GM12878 (cell line): ENCODE data around the gene IL15. TPM values are rescaled to one million over a fixed set of nuclear protein-coding genes. Genes with fewer than 3 reads are reported as not detected.

Experiments used
- ATAC-seq: fragments of 200-7000 bp; cut with Tn5 transposase; 3 replicates; pipeline ENCODE4 v1.9.1; 2020; ENCODE audit warnings: mild to moderate bottlenecking, moderate library complexity
- Bru-seq: library from RNA; stranded (reverse); fragments of 400-500 nt; gene quantifications from one replicate; lab custom pipeline; 2021; lab: Mats Ljungman, UMichigan
- BruChase-seq, 2 experiments: library from RNA; stranded (reverse); fragments of 400-500 nt; gene quantifications; one replicate each; lab custom pipeline; 2021; lab: Mats Ljungman, UMichigan
- BruUV-seq: library from RNA; stranded (reverse); fragments of 400-500 nt; replicated peaks from 2 replicates; lab custom pipeline; 2021; lab: Mats Ljungman, UMichigan
- CTCF ChIA-PET: fragments of 300-600 bp; sonication (Branson Sonifier 250); formaldehyde crosslinking; extraction: SDS; loops from one replicate; lab custom pipeline; 2021; ENCODE audit warnings: inconsistent platforms; lab: Yijun Ruan, JAX
- POLR2A ChIA-PET: fragments of 350-600 bp; formaldehyde crosslinking; extraction: SDS; loops from one replicate; lab custom pipeline; 2021; ENCODE audit warnings: inconsistent platforms; lab: Charles Lee
- RAD21 ChIA-PET: fragments of 300-600 bp; sonication (Branson Sonifier 250); formaldehyde crosslinking; loops from one replicate; lab custom pipeline; 2023; ENCODE audit warnings: antibody characterized with exemption; ENCODE audit not compliant: unreplicated experiment; lab: Charles Lee
- SMC1A ChIA-PET: fragments of 300-600 bp; sonication (Branson Sonifier 250); formaldehyde crosslinking; loops from one replicate; lab custom pipeline; 2023; ENCODE audit not compliant: unreplicated experiment, uncharacterized antibody; lab: Charles Lee
- DNase-seq: peaks from one replicate; pipeline ENCODE4 v3.0.0-alpha.2; 2011; ENCODE audit warnings: low read depth, low spot score
- FAIRE-seq: peaks from 3 replicates; lab custom pipeline; 2011; peaks lifted over from hg19 to GRCh38; lab: Jason Lieb, UNC
- H2AFZ ChIP-seq: 2 replicates; pipeline ENCODE4 v1.6.0; 2011; ENCODE audit warnings: low read depth, low read length, control low read depth; ENCODE audit not compliant: control insufficient read depth
- H3K27ac ChIP-seq: 2 replicates; pipeline ENCODE4 v1.5.1; 2011; ENCODE audit warnings: control low read depth; ENCODE audit not compliant: control insufficient read depth, insufficient read depth
- H3K27me3 ChIP-seq, 2 experiments: replicated peaks in 1 of 2; 2 replicates each; pipeline versions ENCODE4 v1.6.0 to v1.6.1; 2011; ENCODE audit warnings: low read length in 1 of 2; ENCODE audit not compliant: control insufficient read depth in 2 of 2, insufficient read depth in 2 of 2
- H3K36me3 ChIP-seq, 2 experiments: 2 replicates each; pipeline ENCODE4 v1.5.1; 2011; ENCODE audit warnings: low read length in 1 of 2; ENCODE audit not compliant: control insufficient read depth in 2 of 2, insufficient read depth in 2 of 2
- H3K4me1 ChIP-seq: 2 replicates; pipeline ENCODE4 v1.6.1; 2011; ENCODE audit warnings: mild to moderate bottlenecking, low read length, moderate library complexity, mixed read lengths; ENCODE audit not compliant: control insufficient read depth, insufficient read depth
- H3K4me2 ChIP-seq: 2 replicates; pipeline ENCODE4 v1.6.0; 2011; ENCODE audit warnings: control low read depth; ENCODE audit not compliant: control insufficient read depth, insufficient read depth
- H3K4me3 ChIP-seq: fragments of 200-600 bp; sonication (generic); 2 replicates; pipeline ENCODE4 v1.5.1; 2016
- H3K79me2 ChIP-seq: 2 replicates; pipeline ENCODE4 v1.6.0; 2011; ENCODE audit warnings: low read length; ENCODE audit not compliant: control insufficient read depth, insufficient read depth
- H3K9ac ChIP-seq: 2 replicates; pipeline ENCODE4 v1.8.0; 2011; ENCODE audit warnings: low read length, control low read depth, mixed read lengths; ENCODE audit not compliant: control insufficient read depth, insufficient read depth
- H3K9me3 ChIP-seq: replicated peaks from 3 replicates; pipeline ENCODE4 v1.5.1; 2011; ENCODE audit warnings: mild to moderate bottlenecking, low read length; ENCODE audit not compliant: control insufficient read depth, insufficient read depth
- H4K20me1 ChIP-seq: 2 replicates; pipeline ENCODE4 v1.6.0; 2011; ENCODE audit not compliant: control insufficient read depth, insufficient read depth
- BCL11A ChIP-seq: IDR thresholded peaks from 2 replicates; pipeline ENCODE4 v1.6.1; 2011; ENCODE audit warnings: low read depth, low read length
- ESRRA ChIP-seq: IDR thresholded peaks from 2 replicates; pipeline ENCODE4 v1.6.1; 2012; ENCODE audit warnings: mild to moderate bottlenecking, low read length, improper control_type of control experiment
- ETV6 ChIP-seq, 2 experiments: fragments of 450-650 bp in 1 of 2; IDR thresholded peaks in 1 of 2; conservative IDR thresholded peaks in 1 of 2; 2 replicates each; pipeline ENCODE4 v1.6.1; 2014; ENCODE audit warnings: antibody characterized with exemption in 1 of 2, borderline replicate concordance in 1 of 2, low read depth in 1 of 2, mild to moderate bottlenecking in 1 of 2, moderate library complexity in 1 of 2
- IKZF1 ChIP-seq: fragments of 450-650 bp; conservative IDR thresholded peaks from 2 replicates; pipeline ENCODE4 v1.6.1; 2017; ENCODE audit warnings: antibody characterized with exemption, mild to moderate bottlenecking
- IRF4 ChIP-seq: IDR thresholded peaks from 2 replicates; pipeline ENCODE4 v1.6.1; 2011; ENCODE audit warnings: low read depth, low read length
- MEF2A ChIP-seq: IDR thresholded peaks from 2 replicates; pipeline ENCODE4 v1.6.1; 2011; ENCODE audit warnings: low read depth, mild to moderate bottlenecking, low read length, moderate library complexity; ENCODE audit not compliant: insufficient read depth
- MXI1 ChIP-seq: fragments of 150-350 bp; IDR thresholded peaks from 2 replicates; pipeline ENCODE4 v1.6.1; 2011; ENCODE audit warnings: low read depth, mild to moderate bottlenecking, inconsistent platforms, low read length, improper control_type of control experiment
- NFIC ChIP-seq: IDR thresholded peaks from 2 replicates; pipeline ENCODE4 v1.6.1; 2012; ENCODE audit warnings: low read depth, mild to moderate bottlenecking, inconsistent platforms, low read length, moderate library complexity
- TAF1 ChIP-seq: IDR thresholded peaks from 2 replicates; pipeline ENCODE4 v1.6.1; 2011; ENCODE audit warnings: mild to moderate bottlenecking, low read depth, low read length, borderline replicate concordance
- ZNF384 ChIP-seq: IDR thresholded peaks from 2 replicates; pipeline ENCODE4 v1.6.1; 2012; ENCODE audit warnings: low read depth, mild to moderate bottlenecking, low read length, improper control_type of control experiment, borderline replicate concordance
- ZNF687 ChIP-seq: fragments of 450-650 bp; IDR thresholded peaks from 2 replicates; pipeline ENCODE4 v1.6.1; 2017; ENCODE audit warnings: mild to moderate bottlenecking, moderate library complexity
- ZSCAN29 ChIP-seq: fragments of 450-650 bp; IDR thresholded peaks from 2 replicates; pipeline ENCODE4 v1.6.1; 2017; ENCODE audit warnings: mild to moderate bottlenecking, moderate library complexity
- WGBS: methylation state at CpG from one replicate; pipeline ENCODE4 v1.1.6; 2016; ENCODE audit warnings: low lambda C conversion rate; ENCODE audit not compliant: insufficient replicate concordance, insufficient coverage; ENCODE audit errors: missing lambda C conversion rate; 5-methylcytosine and 5-hydroxymethylcytosine counted together
- in situ Hi-C: fragments of 300-500 bp; cut with MboI; formaldehyde crosslinking; loops from 9 replicates; pipeline ENCODE4 v1.14.3; 2018; ENCODE audit warnings: mixed read lengths
- intact Hi-C: fragments of 100-400 bp; cut with micrococcal nuclease; formaldehyde crosslinking; loops from one replicate; pipeline ENCODE4 v1.14.2; 2022; ENCODE audit not compliant: unreplicated experiment
- long read RNA-seq, 2 experiments: library from polyadenylated mRNA; unstranded; transcript quantifications; one replicate each; pipeline ENCODE4 v2.0.0, GENCODE V29; 2019 to 2020
- polyA minus RNA-seq, 3 experiments: library from RNA; depleted of rRNA, polyadenylated mRNA; stranded (reverse); fragments of >200 nt; gene quantifications; 2 replicates each; pipeline ENCODE4 v1.2.3, GENCODE V29; 2011
- polyA plus RNA-seq, 11 experiments: library from polyadenylated mRNA; depleted of rRNA in 4 of 11; unstranded in 6 of 11; stranded (reverse) in 5 of 11; fragments of >200 nt; fragmentation: Nextera tagmentation in 4 of 11; fragmentation: Illumina TruSeq in 1 of 11; extraction: Ambion mirVana in 4 of 11; extraction: Trizol in 1 of 11; gene quantifications; 1 replicate in 1 of 11; 2 replicates in 10 of 11; pipeline versions ENCODE4 v1.2.1 to v1.2.3, GENCODE V29; 2011 to 2016; ENCODE audit warnings: inconsistent platforms in 2 of 11, missing spikeins in 2 of 11, low read depth in 1 of 11
- total RNA-seq, 4 experiments: library from RNA; depleted of rRNA in 3 of 4; stranded (reverse); fragments of >200 nt in 3 of 4; fragmentation: Illumina TruSeq in 1 of 4; extraction: Trizol in 1 of 4; gene quantifications; 2 replicates each; pipeline versions ENCODE4 v1.2.1 to v1.2.3, GENCODE V29; 2013 to 2021

Gene IL15
- total RNA-seq (2013; cell fraction: nucleolus; rRNA removed), result 99.5 and 111 TPM in 2 replicates
- total RNA-seq (2014; rRNA removed) (9.8 and 12.8 TPM in 2 replicates), total RNA-seq (2014; rRNA removed; fragmentation: Illumina TruSeq; extraction: Trizol) (7.1 and 9.2 TPM in 2 replicates), total RNA-seq (2021) (7.0 and 8.1 TPM in 2 replicates), polyA plus RNA-seq (2011; rRNA removed) (9.7 and 15.2 TPM in 2 replicates), polyA plus RNA-seq (2014; fragmentation: Illumina TruSeq; extraction: Trizol) (6.4 and 9.3 TPM in 2 replicates), polyA plus RNA-seq (2014; fragmentation: Nextera tagmentation; extraction: Ambion mirVana) (1 to 10 TPM; 6.0 to 7.3 TPM), polyA plus RNA-seq (2014; rRNA removed) (9.0 and 9.2 TPM in 2 replicates), polyA plus RNA-seq (2016; fragmentation: Nextera tagmentation; extraction: Ambion mirVana) (10 to 100 TPM; 10.6 to 11.4 TPM), polyA minus RNA-seq (2011; rRNA and poly(A)+ RNA removed) (5.2 and 5.3 TPM in 2 replicates), Bru-seq, nascent RNA (percentile 86 among the genes with signal in this experiment), BruChase-seq, experiment 1, labeled RNA remaining after a 6-hour chase (percentile 80 among the genes with signal in this experiment), BruChase-seq, experiment 2, labeled RNA remaining after a 2-hour chase (percentile 85 among the genes with signal in this experiment)
- polyA plus RNA-seq (2011; ENCODE audit: low read depth), result 4.7 TPM
- 2.6 and 3.0 TPM in 2 replicates for polyA plus RNA-seq (2011; cell fraction: cytosol; rRNA removed)
- 16.0 and 16.7 TPM in 2 replicates for polyA plus RNA-seq (2011; cell fraction: nucleus; rRNA removed)
- 8.9 and 13.7 TPM in 2 replicates for polyA plus RNA-seq (2012)
- polyA minus RNA-seq (2011; cell fraction: cytosol; rRNA and poly(A)+ RNA removed), result 2.8 and 2.9 TPM in 2 replicates
- 19.3 and 29.9 TPM in 2 replicates for polyA minus RNA-seq (2011; cell fraction: nucleus; rRNA and poly(A)+ RNA removed)
- long read RNA-seq, experiment 1, partial matches to known transcripts, result 0 of 7 reads
- long read RNA-seq, experiment 1, other reads (novel, unspliced or antisense), result 4 of 7 reads
- long read RNA-seq, experiment 2, transcript IL15-202 (8 exons, 1,447 nt), result major isoform, 6 of 51 reads
- long read RNA-seq, experiment 2, partial matches to known transcripts, result 0 of 51 reads
- long read RNA-seq, experiment 2, other reads (novel, unspliced or antisense), result 38 of 51 reads

- peaks cover 44% of the 10 kb centered on the region for H3K79me2 ChIP-seq
- no peaks in the 10 kb centered on the region for H4K20me1 ChIP-seq
- H3K4me2 ChIP-seq, result peak within 1 kb of the TSS; percentile 90
- peak within 1 kb of the TSS; percentile 71 for H2AFZ ChIP-seq
- H3K27ac ChIP-seq, result peak within 1 kb of the TSS; percentile 90
- POLR2A ChIA-PET, result interaction anchor here (0.8 to 1.3 kb wide), 4 partner anchors 10 to 70 kb away, joined by 3 to 7 read pairs (median 4); no protein-coding TSS in a partner anchor
- peak within 1 kb of the TSS; percentile 80 for H3K9ac ChIP-seq
- H3K27me3 ChIP-seq, result no peaks in the 10 kb centered on the region
- no peaks in the 10 kb centered on the region for H3K9me3 ChIP-seq
- no peak for DNase-seq
- 3% methylated on average over 41 of the region's 43 CpGs for WGBS
- TSS peak; percentile 80 for BruUV-seq
- RAD21 ChIA-PET, result interaction anchor here (0.7 to 2.7 kb wide), 7 partner anchors 11 to 329 kb away, joined by 3 to 8 read pairs (median 5); no protein-coding TSS in a partner anchor
- intact Hi-C loops, result loop anchor here (2.0 to 10.0 kb wide), 6 partner anchors 23 to 411 kb away; partner anchors contain the start of gene ZNF330
- ATAC-seq, result peak; percentile 79
- H3K4me3 ChIP-seq, result peak within 1 kb of the TSS; percentile 96
- peaks cover 8% of the 10 kb centered on the region for H3K4me1 ChIP-seq
- CTCF ChIA-PET, result interaction anchor here (3.4 kb wide), 1 partner anchor 11 kb away, joined by 13 read pairs; no protein-coding TSS in a partner anchor
- FAIRE-seq, result no peak
- in situ Hi-C loops, result no loop called here
- no peaks in the 10 kb centered on the region for H3K36me3 ChIP-seq
- SMC1A ChIA-PET, result interaction anchor here (0.9 to 3.4 kb wide), 9 partner anchors 11 to 329 kb away, joined by 3 to 22 read pairs (median 5); no protein-coding TSS in a partner anchor
- TF ChIP-seq NFIC, result 0 out of 2 replicates have a peak, but pooled peaks have one; percentile 6
- 0 out of 2 replicates have a peak, but pooled peaks have one; percentile 15 for TF ChIP-seq MXI1
- TF ChIP-seq ESRRA, result no peak
- no peak for TF ChIP-seq IRF4
- TF ChIP-seq ZNF687, result no peak
- no peak for TF ChIP-seq TAF1
- TF ChIP-seq MEF2A, result peak; percentile 44; the same call in 1 of the 2 replicates
- TF ChIP-seq ZNF384, result no peak
- no peak for TF ChIP-seq BCL11A
- 0 out of 4 replicates have a peak, but pooled peaks of 1 of the 2 experiments have one; percentile 28 for TF ChIP-seq ETV6 (conservative IDR thresholded peaks at IDR 0.05 in 1 of 2, IDR thresholded peaks at IDR 0.05 in 1 of 2; ENCODE audit: borderline replicate concordance in 1 of 2, low read depth in 1 of 2)
- TF ChIP-seq IKZF1, result peak; percentile 86
- no peak for TF ChIP-seq ZSCAN29
Observed at GRCh38 chr4:141636082-141636770, at the start of gene IL15. Gene IL15 (plus strand): TSS chr4:141636583. CDS start chr4:141719465, 82,882 bp downstream.
